NCI-H2107 treated with DMSO at 0.1 percent for 48 hours (cell line): ENCODE results near the gene ERVK3-1.

Experiments used
- DNase-seq: peaks from one replicate; lab custom pipeline; 2025; ENCODE audit not compliant: unreplicated experiment; lab: John Stamatoyannopoulos, UW

Gene ERVK3-1

GRCh38 chr19:58357481-58358145 lies 52.4 kb downstream of the ERVK3-1 start:
- DNase-seq = no peak

DNA sequence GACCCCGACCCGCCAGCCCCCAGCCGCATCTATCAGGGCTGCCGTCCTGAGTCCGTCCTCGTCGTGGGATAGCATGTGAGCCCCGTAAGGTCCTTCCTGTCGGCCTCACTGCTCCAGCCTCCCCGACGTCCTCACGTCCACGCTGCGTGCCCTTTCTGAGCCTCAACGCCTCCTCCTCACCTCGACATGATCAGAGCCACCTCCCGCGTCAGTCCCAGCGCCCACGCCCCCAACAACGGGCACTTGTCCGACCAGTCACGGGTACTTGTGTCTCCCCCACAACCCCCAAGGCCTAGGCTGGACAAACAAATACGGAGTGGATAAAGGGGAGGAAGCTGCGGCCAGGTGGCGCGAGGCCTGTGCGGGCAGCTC lies 56.7 kb downstream of the ERVK3-1 start:
- DNase-seq = no peak

DNA sequence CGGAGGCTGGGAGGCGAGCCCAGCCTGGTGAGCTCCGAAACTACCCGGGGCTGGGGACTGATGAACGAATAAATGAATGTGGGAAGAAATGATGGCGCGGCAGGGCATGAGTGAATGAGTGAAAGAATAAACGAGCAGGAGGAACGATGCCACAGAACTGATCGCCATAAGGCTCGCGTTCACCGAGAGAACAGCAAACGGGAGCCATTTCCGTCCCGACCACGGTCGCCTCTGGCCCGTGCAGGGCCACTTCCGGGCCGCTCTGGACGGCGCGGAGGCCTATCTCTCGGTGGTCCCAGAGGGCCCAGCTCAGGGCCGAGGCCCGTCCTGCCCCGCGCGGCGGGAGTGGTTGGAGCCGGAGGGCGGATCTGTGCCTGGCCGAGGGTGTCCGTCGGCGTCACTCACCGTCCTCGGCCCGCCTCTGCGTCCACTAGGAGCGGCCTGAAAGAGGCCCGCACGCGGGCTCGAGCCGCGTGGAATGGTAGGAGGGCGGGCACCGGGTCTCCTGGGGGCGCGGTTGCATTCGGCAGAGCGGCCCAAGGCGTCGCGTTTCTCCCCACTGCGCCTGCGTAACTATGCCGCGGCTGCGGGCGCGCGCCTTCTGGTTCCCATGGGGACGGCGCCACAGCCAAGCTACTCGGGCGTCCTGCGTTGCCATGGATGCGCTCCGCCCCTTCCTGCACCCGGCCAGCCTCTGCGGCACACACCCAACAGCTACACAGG lies 57.3 kb downstream of the ERVK3-1 start, which contains the start of gene ZNF497:
Gene ZNF497 (minus strand): TSS at position 480 of the 723 bp plus-strand sequence. CDS start 5,116 bp downstream, outside the sequence.
- peak; percentile 79 for DNase-seq

DNA sequence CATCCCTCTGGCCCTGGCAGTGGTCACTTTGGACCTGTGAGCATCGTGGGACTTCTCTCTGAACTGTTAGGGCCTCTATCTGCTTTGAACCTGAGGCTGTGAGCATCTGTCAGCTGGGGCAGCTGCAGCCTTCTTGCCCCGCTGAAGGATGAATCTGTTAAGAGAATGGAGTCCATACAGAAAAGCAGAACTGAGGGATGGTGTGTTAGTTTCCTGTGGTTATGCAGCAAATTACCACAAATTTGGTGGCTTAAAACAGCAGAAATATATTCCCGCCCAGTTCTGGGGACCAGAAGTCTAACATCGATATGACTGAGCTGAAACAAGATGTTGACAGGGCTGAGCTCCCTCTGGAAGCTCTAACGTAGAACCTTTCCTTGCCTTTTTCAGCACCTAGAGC lies 59.0 kb downstream of the ERVK3-1 start:
- DNase-seq = no peak
